Measurements from ENCODE around the gene SPPL2C.

Gene SPPL2C

GRCh38 chr17:45841883-45842525 is 2.7 kb upstream of the SPPL2C start:
- Histone ChIP-seq H3K4me1 (ENCODE audit: control insufficient read depth, insufficient read depth, low read length, unreplicated experiment) (no peaks in the 10 kb centered on the region), H3K79me2 (ENCODE audit: control insufficient read depth, insufficient read depth, low read length, unreplicated experiment) (no peaks in the 10 kb centered on the region), H3K36me3 (ENCODE audit: insufficient read depth, low read length) (no peaks in the 10 kb centered on the region), H3K27ac (ENCODE audit: low read depth, low read length) (no peak overlapping the region), H3K27me3 (ENCODE audit: insufficient read depth, low read length) (peaks cover 40% of the 10 kb centered on the region), H2AFZ (ENCODE audit: low read length, unreplicated experiment) (no peak overlapping the region), H3K4me3 (ENCODE audit: low read depth, low read length) (no peak overlapping the region)

GRCh38 chr17:45843722-45844121 is 959 bp upstream of the SPPL2C start:
- H3K36me3 ChIP-seq (ENCODE audit: insufficient read depth, low read length): no peaks in the 10 kb centered on the region
- H3K27ac ChIP-seq (ENCODE audit: low read depth, low read length): no peak overlapping the region
- no peak overlapping the region for H3K4me3 ChIP-seq (ENCODE audit: low read depth, low read length)
- no peak overlapping the region for H2AFZ ChIP-seq (ENCODE audit: low read length, unreplicated experiment)
- H3K4me1 ChIP-seq (ENCODE audit: control insufficient read depth, insufficient read depth, low read length, unreplicated experiment): no peaks in the 10 kb centered on the region
- H3K27me3 ChIP-seq (ENCODE audit: insufficient read depth, low read length): peaks cover 42% of the 10 kb centered on the region
- H3K79me2 ChIP-seq (ENCODE audit: control insufficient read depth, insufficient read depth, low read length, unreplicated experiment): no peaks in the 10 kb centered on the region

- no peaks in the 10 kb centered on the region for H3K36me3 ChIP-seq (ENCODE audit: insufficient read depth, low read length)
- peaks cover 30% of the 10 kb centered on the region for H3K27me3 ChIP-seq (ENCODE audit: insufficient read depth, low read length)
- H3K4me3 ChIP-seq (ENCODE audit: low read depth, low read length): no peak overlapping the region
- no peaks in the 10 kb centered on the region for H3K4me1 ChIP-seq (ENCODE audit: control insufficient read depth, insufficient read depth, low read length, unreplicated experiment)
- no peak overlapping the region for H2AFZ ChIP-seq (ENCODE audit: low read length, unreplicated experiment)
- H3K79me2 ChIP-seq (ENCODE audit: control insufficient read depth, insufficient read depth, low read length, unreplicated experiment): no peaks in the 10 kb centered on the region
- no peak overlapping the region for H3K27ac ChIP-seq (ENCODE audit: low read depth, low read length)
Measured at GRCh38 chr17:45845376-45846185, 900 bp downstream of the SPPL2C start.

GRCh38 chr17:45846223-45846622 is 1.5 kb downstream of the SPPL2C start:
- Histone ChIP-seq H3K4me1 (ENCODE audit: control insufficient read depth, insufficient read depth, low read length, unreplicated experiment) (no peaks in the 10 kb centered on the region), H2AFZ (ENCODE audit: low read length, unreplicated experiment) (no peak overlapping the region), H3K27ac (ENCODE audit: low read depth, low read length) (no peak overlapping the region), H3K4me3 (ENCODE audit: low read depth, low read length) (no peak overlapping the region), H3K27me3 (ENCODE audit: insufficient read depth, low read length) (peaks cover 28% of the 10 kb centered on the region), H3K79me2 (ENCODE audit: control insufficient read depth, insufficient read depth, low read length, unreplicated experiment) (no peaks in the 10 kb centered on the region), H3K36me3 (ENCODE audit: insufficient read depth, low read length) (no peaks in the 10 kb centered on the region)

- no peaks in the 10 kb centered on the region for H3K4me1 ChIP-seq (ENCODE audit: control insufficient read depth, insufficient read depth, low read length, unreplicated experiment)
- no peak overlapping the region for H2AFZ ChIP-seq (ENCODE audit: low read length, unreplicated experiment)
- H3K4me3 ChIP-seq (ENCODE audit: low read depth, low read length): no peak overlapping the region
- peaks cover 29% of the 10 kb centered on the region for H3K27me3 ChIP-seq (ENCODE audit: insufficient read depth, low read length)
- no peaks in the 10 kb centered on the region for H3K36me3 ChIP-seq (ENCODE audit: insufficient read depth, low read length)
- H3K27ac ChIP-seq (ENCODE audit: low read depth, low read length): no peak overlapping the region
- no peaks in the 10 kb centered on the region for H3K79me2 ChIP-seq (ENCODE audit: control insufficient read depth, insufficient read depth, low read length, unreplicated experiment)
Measured at GRCh38 chr17:45846646-45847045, 2.0 kb downstream of the SPPL2C start.

GRCh38 chr17:45847101-45847500 is 2.4 kb downstream of the SPPL2C start:
- H3K4me1 ChIP-seq (ENCODE audit: control insufficient read depth, insufficient read depth, low read length, unreplicated experiment): no peaks in the 10 kb centered on the region
- no peaks in the 10 kb centered on the region for H3K79me2 ChIP-seq (ENCODE audit: control insufficient read depth, insufficient read depth, low read length, unreplicated experiment)
- H2AFZ ChIP-seq (ENCODE audit: low read length, unreplicated experiment): no peak overlapping the region
- no peak overlapping the region for H3K27ac ChIP-seq (ENCODE audit: low read depth, low read length)
- no peak overlapping the region for H3K4me3 ChIP-seq (ENCODE audit: low read depth, low read length)
- H3K27me3 ChIP-seq (ENCODE audit: insufficient read depth, low read length): peaks cover 33% of the 10 kb centered on the region
- no peaks in the 10 kb centered on the region for H3K36me3 ChIP-seq (ENCODE audit: insufficient read depth, low read length)

- Histone ChIP-seq H3K36me3 (ENCODE audit: insufficient read depth, low read length) (no peaks in the 10 kb centered on the region), H3K79me2 (ENCODE audit: control insufficient read depth, insufficient read depth, low read length, unreplicated experiment) (no peaks in the 10 kb centered on the region), H3K27ac (ENCODE audit: low read depth, low read length) (no peak overlapping the region), H3K4me1 (ENCODE audit: control insufficient read depth, insufficient read depth, low read length, unreplicated experiment) (no peaks in the 10 kb centered on the region), H2AFZ (ENCODE audit: low read length, unreplicated experiment) (no peak overlapping the region), H3K27me3 (ENCODE audit: insufficient read depth, low read length) (peaks cover 36% of the 10 kb centered on the region), H3K4me3 (ENCODE audit: low read depth, low read length) (no peak overlapping the region)
Measured at GRCh38 chr17:45847747-45848146, 3.1 kb downstream of the SPPL2C start.

GRCh38 chr17:45848405-45848804 is 3.7 kb downstream of the SPPL2C start:
- Histone ChIP-seq H3K4me3 (ENCODE audit: low read depth, low read length) (no peak overlapping the region), H3K27ac (ENCODE audit: low read depth, low read length) (no peak overlapping the region), H3K79me2 (ENCODE audit: control insufficient read depth, insufficient read depth, low read length, unreplicated experiment) (no peaks in the 10 kb centered on the region), H3K4me1 (ENCODE audit: control insufficient read depth, insufficient read depth, low read length, unreplicated experiment) (no peaks in the 10 kb centered on the region), H3K27me3 (ENCODE audit: insufficient read depth, low read length) (peaks cover 37% of the 10 kb centered on the region), H3K36me3 (ENCODE audit: insufficient read depth, low read length) (no peaks in the 10 kb centered on the region), H2AFZ (ENCODE audit: low read length, unreplicated experiment) (no peak overlapping the region)

- Histone ChIP-seq H3K27me3 (ENCODE audit: insufficient read depth, low read length) (peaks cover 37% of the 10 kb centered on the region), H3K36me3 (ENCODE audit: insufficient read depth, low read length) (no peaks in the 10 kb centered on the region), H3K4me3 (ENCODE audit: low read depth, low read length) (no peak overlapping the region), H2AFZ (ENCODE audit: low read length, unreplicated experiment) (no peak overlapping the region), H3K79me2 (ENCODE audit: control insufficient read depth, insufficient read depth, low read length, unreplicated experiment) (no peaks in the 10 kb centered on the region), H3K27ac (ENCODE audit: low read depth, low read length) (no peak overlapping the region), H3K4me1 (ENCODE audit: control insufficient read depth, insufficient read depth, low read length, unreplicated experiment) (no peaks in the 10 kb centered on the region)
Measured at GRCh38 chr17:45848868-45849535, 4.3 kb downstream of the SPPL2C start.

- H3K27me3 ChIP-seq (ENCODE audit: insufficient read depth, low read length): peaks cover 39% of the 10 kb centered on the region
- no peak overlapping the region for H2AFZ ChIP-seq (ENCODE audit: low read length, unreplicated experiment)
- H3K4me1 ChIP-seq (ENCODE audit: control insufficient read depth, insufficient read depth, low read length, unreplicated experiment): no peaks in the 10 kb centered on the region
- no peaks in the 10 kb centered on the region for H3K36me3 ChIP-seq (ENCODE audit: insufficient read depth, low read length)
- no peak overlapping the region for H3K27ac ChIP-seq (ENCODE audit: low read depth, low read length)
- H3K79me2 ChIP-seq (ENCODE audit: control insufficient read depth, insufficient read depth, low read length, unreplicated experiment): no peaks in the 10 kb centered on the region
- H3K4me3 ChIP-seq (ENCODE audit: low read depth, low read length): no peak overlapping the region
Measured at GRCh38 chr17:45849536-45849990, 4.9 kb downstream of the SPPL2C start.

Measured in ACC112 (cell line).